Loucy (cell line): ENCODE data around the gene ITPRID2.
A peak's percentile ranks its signal among the peaks of the same experiment; 100 is the strongest.

Source experiments
- EZH2phosphoT487 ChIP-seq: fragments of 200-600 bp; IDR thresholded peaks from 2 replicates; pipeline ENCODE4 v1.6.1; 2018; ENCODE audit warnings: antibody characterized with exemption, mild to moderate bottlenecking, moderate library complexity, borderline replicate concordance
- TF ChIP-seq, protein P1 (sequence below): fragments of 200-600 bp; sonication (generic); conservative IDR thresholded peaks from 2 replicates; pipeline ENCODE4 v1.5.1; 2014; ENCODE audit warnings: mild to moderate bottlenecking, antibody characterized with exemption, low read length

DNA sequence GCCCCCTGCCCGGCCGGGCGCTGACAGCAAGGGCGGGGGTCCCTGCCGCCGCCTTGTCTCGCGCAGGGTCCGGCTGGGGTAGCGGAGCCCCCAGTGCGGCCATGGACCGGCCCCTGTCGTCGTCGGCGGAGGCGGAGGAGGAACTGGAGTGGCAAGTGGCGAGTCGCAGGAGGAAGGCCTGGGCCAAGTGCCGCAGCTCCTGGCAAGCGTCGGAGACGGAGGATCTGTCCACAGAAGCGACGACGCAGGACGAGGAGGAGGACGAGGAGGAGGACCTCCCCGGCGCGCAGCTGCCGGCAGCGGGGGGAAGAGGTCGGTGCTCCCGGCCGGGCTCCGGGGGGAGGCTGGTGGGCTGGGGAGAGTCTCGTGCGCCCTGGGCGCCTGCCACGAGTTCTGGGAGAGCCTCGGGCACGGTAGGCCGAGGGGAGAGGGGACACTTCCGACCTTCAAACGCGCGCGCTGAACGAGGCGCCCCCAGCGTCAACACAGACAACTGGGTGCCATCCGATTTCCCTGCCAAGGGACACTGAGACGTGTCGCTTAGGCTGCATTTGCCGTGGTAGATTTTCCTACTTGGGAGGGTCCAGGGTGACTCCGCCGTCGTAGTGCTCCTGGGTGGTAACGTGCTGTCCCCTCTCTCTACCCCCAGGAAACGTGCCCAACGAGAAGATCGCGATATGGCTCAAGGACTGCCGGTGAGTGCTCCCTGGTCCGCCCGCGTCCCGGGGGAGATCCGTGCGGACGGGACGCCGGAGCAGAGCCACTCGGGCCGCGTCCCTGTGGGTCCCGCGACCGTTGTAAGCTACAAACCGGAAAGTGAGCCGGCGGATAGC is 652 bp downstream of the ITPRID2 start:
- TF ChIP-seq, protein P1, sequence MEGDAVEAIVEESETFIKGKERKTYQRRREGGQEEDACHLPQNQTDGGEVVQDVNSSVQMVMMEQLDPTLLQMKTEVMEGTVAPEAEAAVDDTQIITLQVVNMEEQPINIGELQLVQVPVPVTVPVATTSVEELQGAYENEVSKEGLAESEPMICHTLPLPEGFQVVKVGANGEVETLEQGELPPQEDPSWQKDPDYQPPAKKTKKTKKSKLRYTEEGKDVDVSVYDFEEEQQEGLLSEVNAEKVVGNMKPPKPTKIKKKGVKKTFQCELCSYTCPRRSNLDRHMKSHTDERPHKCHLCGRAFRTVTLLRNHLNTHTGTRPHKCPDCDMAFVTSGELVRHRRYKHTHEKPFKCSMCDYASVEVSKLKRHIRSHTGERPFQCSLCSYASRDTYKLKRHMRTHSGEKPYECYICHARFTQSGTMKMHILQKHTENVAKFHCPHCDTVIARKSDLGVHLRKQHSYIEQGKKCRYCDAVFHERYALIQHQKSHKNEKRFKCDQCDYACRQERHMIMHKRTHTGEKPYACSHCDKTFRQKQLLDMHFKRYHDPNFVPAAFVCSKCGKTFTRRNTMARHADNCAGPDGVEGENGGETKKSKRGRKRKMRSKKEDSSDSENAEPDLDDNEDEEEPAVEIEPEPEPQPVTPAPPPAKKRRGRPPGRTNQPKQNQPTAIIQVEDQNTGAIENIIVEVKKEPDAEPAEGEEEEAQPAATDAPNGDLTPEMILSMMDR: peak; percentile 57
- TF ChIP-seq EZH2phosphoT487: no peak
